ENCODE data around the gene PLXNB2.
A peak's percentile ranks its signal among the peaks of the same experiment; 100 is the strongest.
"Not testable (repeated sequence)": the region's sequence is repeated elsewhere in the genome, so short reads cannot be mapped to it uniquely, and the experiment has no call there.

Gene PLXNB2

GRCh38 chr22:50274311-50274710 lies 33.1 kb downstream of the PLXNB2 start:
- Histone ChIP-seq H3K27ac (ENCODE audit: low read length) (no peak overlapping the region), H3K36me3 (replicated peaks; ENCODE audit: low read depth, low read length) (peaks cover 10% of the 10 kb centered on the region), H4K20me1 (ENCODE audit: insufficient read depth, low read length) (peaks cover 6% of the 10 kb centered on the region; the same call in 1 of the 2 replicates), H3K9ac (ENCODE audit: low read length) (no peak overlapping the region), H3K9me3 (ENCODE audit: insufficient read depth, low read length) (no peaks in the 10 kb centered on the region), H3K79me2 (ENCODE audit: low read length) (no peaks in the 10 kb centered on the region), H3K27me3 (ENCODE audit: low read depth, low read length) (no peaks in the 10 kb centered on the region), H3K4me1 (ENCODE audit: low read length) (peaks cover 16% of the 10 kb centered on the region), H3K4me3 (ENCODE audit: low read length) (no peak overlapping the region), H3K4me2 (ENCODE audit: low read length) (no peak overlapping the region), H2AFZ (ENCODE audit: low read depth, low read length) (no peak overlapping the region)
- TF ChIP-seq CTCF (IDR thresholded peaks at IDR 0.05; ENCODE audit: low read depth, low read length) = 0 out of 2 replicates have a peak, but pooled peaks have one; percentile 15
- TF ChIP-seq EZH2phosphoT487 (IDR thresholded peaks at IDR 0.05; ENCODE audit: low read depth) = no peak

- not testable (repeated sequence) for H3K27ac ChIP-seq (ENCODE audit: low read length); H3K4me2 ChIP-seq (ENCODE audit: low read length)
Observed at GRCh38 chr22:50273781-50274180, 33.7 kb downstream of the PLXNB2 start.

GRCh38 chr22:50273352-50273751 lies 34.1 kb downstream of the PLXNB2 start:
- H3K4me2 ChIP-seq (ENCODE audit: low read length); H4K20me1 ChIP-seq (ENCODE audit: insufficient read depth, low read length); H3K79me2 ChIP-seq (ENCODE audit: low read length); H3K27me3 ChIP-seq (ENCODE audit: low read depth, low read length); H3K27ac ChIP-seq (ENCODE audit: low read length); H2AFZ ChIP-seq (ENCODE audit: low read depth, low read length); H3K9ac ChIP-seq (ENCODE audit: low read length); H3K9me3 ChIP-seq (ENCODE audit: insufficient read depth, low read length); H3K4me3 ChIP-seq (ENCODE audit: low read length): not testable (repeated sequence)
- Histone ChIP-seq H3K36me3 (replicated peaks; ENCODE audit: low read depth, low read length) (peaks cover 10% of the 10 kb centered on the region), H3K4me1 (ENCODE audit: low read length) (peaks cover 18% of the 10 kb centered on the region)

More at GRCh38 chr22:50273781-50274180, 33.7 kb downstream of the PLXNB2 start:
- H2AFZ ChIP-seq (ENCODE audit: low read depth, low read length); H3K9me3 ChIP-seq (ENCODE audit: insufficient read depth, low read length); H3K9ac ChIP-seq (ENCODE audit: low read length); H4K20me1 ChIP-seq (ENCODE audit: insufficient read depth, low read length); H3K27me3 ChIP-seq (ENCODE audit: low read depth, low read length); H3K4me3 ChIP-seq (ENCODE audit: low read length); H3K79me2 ChIP-seq (ENCODE audit: low read length): not testable (repeated sequence)
- Histone ChIP-seq H3K4me1 (ENCODE audit: low read length) (peaks cover 18% of the 10 kb centered on the region), H3K36me3 (replicated peaks; ENCODE audit: low read depth, low read length) (peaks cover 10% of the 10 kb centered on the region)

GRCh38 chr22:50272044-50272802 lies 35.2 kb downstream of the PLXNB2 start:
- H3K79me2 ChIP-seq (ENCODE audit: low read length) = no peaks in the 10 kb centered on the region
- H3K4me1 ChIP-seq (ENCODE audit: low read length) = peaks cover 18% of the 10 kb centered on the region
- H4K20me1 ChIP-seq (ENCODE audit: insufficient read depth, low read length) = peaks cover 6% of the 10 kb centered on the region; the same call in 1 of the 2 replicates
- H3K4me3 ChIP-seq (ENCODE audit: low read length) = no peak overlapping the region
- H3K9ac ChIP-seq (ENCODE audit: low read length) = no peak overlapping the region
- H3K27me3 ChIP-seq (ENCODE audit: low read depth, low read length) = no peaks in the 10 kb centered on the region
- H2AFZ ChIP-seq (ENCODE audit: low read depth, low read length) = no peak overlapping the region
- TF ChIP-seq EZH2phosphoT487 (IDR thresholded peaks at IDR 0.05; ENCODE audit: low read depth) = no peak
- TF ChIP-seq CTCF (IDR thresholded peaks at IDR 0.05; ENCODE audit: low read depth, low read length) = no peak
- H3K27ac ChIP-seq (ENCODE audit: low read length) = no peak overlapping the region
- no peak overlapping the region for H3K4me2 ChIP-seq (ENCODE audit: low read length)
- no peaks in the 10 kb centered on the region for H3K9me3 ChIP-seq (ENCODE audit: insufficient read depth, low read length)
- peaks cover 10% of the 10 kb centered on the region for H3K36me3 ChIP-seq (replicated peaks; ENCODE audit: low read depth, low read length)

DNA sequence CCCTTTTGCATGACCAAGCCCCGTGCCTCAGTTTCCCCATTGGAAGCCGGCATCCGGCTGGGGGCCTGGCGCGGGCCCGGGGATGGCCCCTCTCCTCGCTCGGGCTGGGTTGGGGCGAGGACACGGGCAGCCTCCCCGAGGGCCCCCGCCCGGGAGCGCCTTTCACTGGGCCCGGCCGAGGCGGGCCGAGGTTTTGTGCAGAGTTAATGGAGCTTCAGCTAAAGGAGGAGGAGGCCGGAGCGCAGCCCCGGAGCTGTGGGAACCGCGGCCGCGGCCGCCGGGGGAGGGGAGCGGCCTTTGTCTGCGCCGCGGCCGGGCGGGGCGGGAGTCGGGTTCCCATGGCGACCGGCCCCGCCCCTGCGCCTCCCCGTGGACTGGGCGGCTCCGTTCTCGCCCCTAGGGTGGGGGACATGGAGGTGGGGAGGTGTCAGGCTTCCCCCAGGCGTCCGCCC lies 35.9 kb downstream of the PLXNB2 start:
- Histone ChIP-seq H2AFZ (ENCODE audit: low read depth, low read length) (no peak overlapping the region), H3K4me2 (ENCODE audit: low read length) (peak overlapping the region; percentile 98), H3K36me3 (replicated peaks; ENCODE audit: low read depth, low read length) (peaks cover 8% of the 10 kb centered on the region), H3K27ac (ENCODE audit: low read length) (no peak overlapping the region), H3K9ac (ENCODE audit: low read length) (no peak overlapping the region; the same call in 1 of the 2 replicates), H3K4me1 (ENCODE audit: low read length) (peaks cover 16% of the 10 kb centered on the region), H3K9me3 (ENCODE audit: insufficient read depth, low read length) (no peaks in the 10 kb centered on the region), H3K4me3 (ENCODE audit: low read length) (peak overlapping the region; percentile 99), H4K20me1 (ENCODE audit: insufficient read depth, low read length) (peaks cover 6% of the 10 kb centered on the region; the same call in 1 of the 2 replicates), H3K79me2 (ENCODE audit: low read length) (no peaks in the 10 kb centered on the region), H3K27me3 (ENCODE audit: low read depth, low read length) (no peaks in the 10 kb centered on the region)
- TF ChIP-seq CTCF (IDR thresholded peaks at IDR 0.05; ENCODE audit: low read depth, low read length) (no peak), EZH2phosphoT487 (IDR thresholded peaks at IDR 0.05; ENCODE audit: low read depth) (no peak)

Measured in OCI-LY3 (cell line).